ENCODE results near the gene TOX2.

TOX2 gene

DNA sequence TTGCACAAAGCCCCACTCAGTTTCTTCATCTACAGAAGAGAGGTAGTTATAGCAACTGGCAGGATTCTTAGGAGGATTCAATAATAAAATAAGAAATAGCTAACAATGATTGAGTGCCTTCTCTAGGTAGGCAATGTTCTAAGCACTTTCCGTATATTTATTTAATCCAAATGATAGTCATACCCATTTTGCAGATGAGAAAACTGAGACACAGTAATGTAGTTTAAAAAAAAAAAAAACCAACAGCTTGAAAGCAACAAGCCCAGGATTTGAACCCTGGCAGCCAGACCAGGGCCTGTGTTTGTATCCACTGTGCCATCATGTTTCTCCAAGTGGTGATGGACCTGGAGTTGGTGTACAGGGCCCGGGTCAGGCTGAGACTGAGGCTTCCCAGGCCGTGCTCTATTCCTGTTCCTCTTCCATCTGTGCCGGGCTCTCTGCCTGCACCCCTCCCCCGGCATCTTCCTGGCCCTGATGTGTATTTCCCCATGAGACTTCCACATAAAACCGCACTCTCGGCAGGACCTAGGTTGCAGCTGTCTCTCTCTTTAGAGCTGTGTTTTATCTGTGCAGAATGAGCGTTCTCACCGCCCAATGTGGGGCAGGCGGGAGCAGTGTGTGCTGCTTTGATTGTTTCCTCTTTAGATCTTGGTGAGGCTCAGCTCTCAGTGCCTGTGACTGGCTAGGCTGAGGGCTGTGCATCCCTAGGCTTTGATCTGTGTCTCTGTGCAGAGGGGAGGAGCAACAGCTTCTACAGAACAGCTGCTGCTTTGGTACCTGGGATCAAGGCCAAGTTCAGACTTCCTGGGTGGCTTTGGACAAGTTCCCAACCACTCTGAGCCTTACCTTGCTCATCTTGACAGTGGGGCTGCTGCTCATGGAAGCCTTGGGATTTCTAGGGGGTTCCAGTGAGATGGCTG, 49.5 kb downstream of the TOX2 start:
- peaks cover 99% of the 10 kb centered on the region for H4K20me1 ChIP-seq (ENCODE audit: insufficient read depth, low read length)
- H3K27me3 ChIP-seq (ENCODE audit: low read depth, low read length): no peaks in the 10 kb centered on the region
- H3K4me2 ChIP-seq (ENCODE audit: low read length): no peak overlapping the region
- H3K4me3 ChIP-seq (ENCODE audit: low read length): no peak overlapping the region
- TF ChIP-seq, protein P1, sequence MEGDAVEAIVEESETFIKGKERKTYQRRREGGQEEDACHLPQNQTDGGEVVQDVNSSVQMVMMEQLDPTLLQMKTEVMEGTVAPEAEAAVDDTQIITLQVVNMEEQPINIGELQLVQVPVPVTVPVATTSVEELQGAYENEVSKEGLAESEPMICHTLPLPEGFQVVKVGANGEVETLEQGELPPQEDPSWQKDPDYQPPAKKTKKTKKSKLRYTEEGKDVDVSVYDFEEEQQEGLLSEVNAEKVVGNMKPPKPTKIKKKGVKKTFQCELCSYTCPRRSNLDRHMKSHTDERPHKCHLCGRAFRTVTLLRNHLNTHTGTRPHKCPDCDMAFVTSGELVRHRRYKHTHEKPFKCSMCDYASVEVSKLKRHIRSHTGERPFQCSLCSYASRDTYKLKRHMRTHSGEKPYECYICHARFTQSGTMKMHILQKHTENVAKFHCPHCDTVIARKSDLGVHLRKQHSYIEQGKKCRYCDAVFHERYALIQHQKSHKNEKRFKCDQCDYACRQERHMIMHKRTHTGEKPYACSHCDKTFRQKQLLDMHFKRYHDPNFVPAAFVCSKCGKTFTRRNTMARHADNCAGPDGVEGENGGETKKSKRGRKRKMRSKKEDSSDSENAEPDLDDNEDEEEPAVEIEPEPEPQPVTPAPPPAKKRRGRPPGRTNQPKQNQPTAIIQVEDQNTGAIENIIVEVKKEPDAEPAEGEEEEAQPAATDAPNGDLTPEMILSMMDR (IDR thresholded peaks at IDR 0.05; ENCODE audit: low read depth, low read length): no peak
- no peak for TF ChIP-seq EZH2phosphoT487 (IDR thresholded peaks at IDR 0.05; ENCODE audit: low read depth)
- H3K9ac ChIP-seq (ENCODE audit: low read length): no peak overlapping the region
- peaks cover 35% of the 10 kb centered on the region for H3K36me3 ChIP-seq (replicated peaks; ENCODE audit: low read depth, low read length)
- H3K9me3 ChIP-seq (ENCODE audit: insufficient read depth, low read length): no peaks in the 10 kb centered on the region
- no peak overlapping the region for H3K27ac ChIP-seq (ENCODE audit: low read length)
- H3K79me2 ChIP-seq (ENCODE audit: low read length): peaks cover 99% of the 10 kb centered on the region
- no peak overlapping the region for H2AFZ ChIP-seq (ENCODE audit: low read depth, low read length)
- H3K4me1 ChIP-seq (ENCODE audit: low read length): peaks cover 7% of the 10 kb centered on the region

DNA sequence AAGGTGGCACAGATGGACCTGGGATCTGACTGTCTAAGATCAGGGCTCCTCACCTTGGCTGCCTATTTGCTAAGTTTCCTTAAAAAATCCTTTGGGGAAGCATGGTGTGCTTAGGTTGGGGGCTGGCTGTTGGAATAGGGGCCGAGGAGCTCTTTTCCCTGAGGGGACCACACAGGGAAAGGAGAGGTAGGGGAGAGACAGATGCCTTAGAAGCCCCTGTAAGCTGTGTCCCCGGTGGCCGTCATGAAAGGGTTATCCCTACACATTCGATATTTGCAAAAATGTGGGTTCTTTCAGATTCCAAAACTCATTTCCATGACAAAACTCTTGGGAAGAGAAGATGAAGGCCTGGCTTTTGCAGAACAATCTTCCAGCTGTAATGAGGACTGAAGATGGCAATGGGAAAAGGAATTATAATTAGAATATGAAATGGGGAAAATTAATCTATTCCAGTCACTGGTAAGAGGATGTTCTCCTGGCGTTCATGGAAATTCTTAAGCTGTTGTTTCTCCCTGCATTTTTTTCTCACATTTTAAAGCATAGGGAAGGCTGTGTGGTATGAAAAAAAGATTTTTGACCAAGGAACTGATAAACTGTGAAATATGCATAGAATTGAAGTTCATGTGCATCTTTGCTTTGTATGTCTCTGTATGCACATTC, 53.8 kb downstream of the TOX2 start:
- TF ChIP-seq, protein P1 (IDR thresholded peaks at IDR 0.05; ENCODE audit: low read depth, low read length): no peak
- TF ChIP-seq EZH2phosphoT487 (IDR thresholded peaks at IDR 0.05; ENCODE audit: low read depth): no peak
- Histone ChIP-seq H3K9me3 (ENCODE audit: insufficient read depth, low read length) (no peaks in the 10 kb centered on the region), H3K4me1 (ENCODE audit: low read length) (peaks cover 7% of the 10 kb centered on the region), H3K9ac (ENCODE audit: low read length) (no peak overlapping the region), H4K20me1 (ENCODE audit: insufficient read depth, low read length) (peaks cover 99% of the 10 kb centered on the region), H3K79me2 (ENCODE audit: low read length) (peaks cover 99% of the 10 kb centered on the region), H2AFZ (ENCODE audit: low read depth, low read length) (no peak overlapping the region), H3K27ac (ENCODE audit: low read length) (no peak overlapping the region), H3K27me3 (ENCODE audit: low read depth, low read length) (no peaks in the 10 kb centered on the region), H3K36me3 (replicated peaks; ENCODE audit: low read depth, low read length) (peaks cover 28% of the 10 kb centered on the region), H3K4me2 (ENCODE audit: low read length) (no peak overlapping the region), H3K4me3 (ENCODE audit: low read length) (no peak overlapping the region)

DNA sequence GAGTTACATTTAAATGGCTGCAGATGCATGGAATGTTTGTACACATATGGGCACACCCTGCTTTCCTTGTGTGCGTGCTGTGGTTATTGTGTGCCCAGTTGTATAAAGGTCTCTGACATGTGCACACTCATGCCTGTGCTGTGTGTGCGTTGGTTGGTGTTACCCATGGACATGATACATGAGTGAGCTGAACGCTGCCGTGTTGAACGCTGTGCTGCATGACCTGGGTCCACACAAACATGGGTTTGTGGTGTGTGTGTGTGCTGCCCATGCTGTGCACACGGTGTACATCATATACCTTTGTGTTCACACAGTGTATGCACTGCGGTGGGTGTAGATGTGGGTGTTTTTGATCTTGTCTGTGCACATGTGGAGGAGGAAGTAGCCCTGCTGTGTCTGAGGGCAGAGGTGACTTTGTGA, 54.4 kb downstream of the TOX2 start:
- Histone ChIP-seq H3K4me3 (ENCODE audit: low read length) (no peak overlapping the region), H3K27me3 (ENCODE audit: low read depth, low read length) (no peaks in the 10 kb centered on the region), H3K9ac (ENCODE audit: low read length) (no peak overlapping the region), H3K36me3 (replicated peaks; ENCODE audit: low read depth, low read length) (peaks cover 34% of the 10 kb centered on the region), H3K9me3 (ENCODE audit: insufficient read depth, low read length) (no peaks in the 10 kb centered on the region), H3K27ac (ENCODE audit: low read length) (no peak overlapping the region), H4K20me1 (ENCODE audit: insufficient read depth, low read length) (peaks cover 99% of the 10 kb centered on the region), H3K4me1 (ENCODE audit: low read length) (peaks cover 5% of the 10 kb centered on the region), H3K79me2 (ENCODE audit: low read length) (peaks cover 99% of the 10 kb centered on the region), H2AFZ (ENCODE audit: low read depth, low read length) (no peak overlapping the region), H3K4me2 (ENCODE audit: low read length) (no peak overlapping the region)
- TF ChIP-seq, protein P1 (IDR thresholded peaks at IDR 0.05; ENCODE audit: low read depth, low read length): no peak
- no peak for TF ChIP-seq EZH2phosphoT487 (IDR thresholded peaks at IDR 0.05; ENCODE audit: low read depth)

DNA sequence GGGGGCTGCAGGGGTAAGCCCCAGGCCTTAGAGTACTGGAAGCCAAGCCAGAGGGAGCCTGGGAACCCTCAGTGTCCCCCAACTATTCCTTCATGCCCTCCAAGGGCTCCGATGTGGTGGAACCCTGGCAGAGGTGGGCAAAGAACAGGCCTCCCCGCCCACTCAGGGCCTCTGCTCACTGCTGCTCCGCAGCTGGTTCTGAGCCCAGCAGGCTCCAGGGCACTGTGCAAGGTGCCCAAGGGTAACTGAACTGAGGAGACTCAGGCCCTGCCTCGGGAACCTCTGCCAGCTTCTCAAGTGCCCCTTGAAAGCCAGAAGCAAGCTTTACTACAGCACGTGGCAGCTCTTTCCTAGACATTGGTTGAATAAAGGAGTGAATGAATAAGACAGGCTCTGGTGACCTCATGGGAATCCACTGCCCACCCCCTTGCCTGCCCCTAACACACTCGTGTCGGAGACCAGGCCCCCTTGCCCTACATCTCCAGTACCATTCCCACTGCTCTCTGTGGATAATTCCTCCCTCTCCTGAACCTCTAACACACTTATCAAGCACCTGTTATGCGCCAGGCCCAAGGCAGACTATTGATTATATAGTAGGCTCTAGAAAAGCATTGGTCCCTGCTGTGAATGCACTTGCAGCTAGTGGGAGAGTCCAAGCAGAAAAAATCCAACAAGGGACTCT, 55.0 kb downstream of the TOX2 start:
- Histone ChIP-seq H3K36me3 (replicated peaks; ENCODE audit: low read depth, low read length) (peaks cover 40% of the 10 kb centered on the region), H3K4me1 (ENCODE audit: low read length) (no peaks in the 10 kb centered on the region), H3K27ac (ENCODE audit: low read length) (no peak overlapping the region), H3K79me2 (ENCODE audit: low read length) (peaks cover 96% of the 10 kb centered on the region), H4K20me1 (ENCODE audit: insufficient read depth, low read length) (peaks cover 99% of the 10 kb centered on the region), H2AFZ (ENCODE audit: low read depth, low read length) (no peak overlapping the region), H3K9me3 (ENCODE audit: insufficient read depth, low read length) (no peaks in the 10 kb centered on the region), H3K4me3 (ENCODE audit: low read length) (no peak overlapping the region), H3K9ac (ENCODE audit: low read length) (no peak overlapping the region), H3K27me3 (ENCODE audit: low read depth, low read length) (no peaks in the 10 kb centered on the region), H3K4me2 (ENCODE audit: low read length) (no peak overlapping the region)
- no peak for TF ChIP-seq EZH2phosphoT487 (IDR thresholded peaks at IDR 0.05; ENCODE audit: low read depth)
- TF ChIP-seq, protein P1 (IDR thresholded peaks at IDR 0.05; ENCODE audit: low read depth, low read length): no peak
